Peyer's patch (tissue), 4 donors: ENCODE measurements around the gene ARMH2.

Source experiments
- POLR2A ChIP-seq, 2 donors: fragments of 450-650 bp; IDR thresholded peaks; one replicate each; pipeline ENCODE4 v1.5.1; 2017; ENCODE audit warnings: antibody characterized with exemption in 2 of 2, mild to moderate bottlenecking in 2 of 2, moderate library complexity in 2 of 2
- TF ChIP-seq, protein P1 (sequence below), 6 experiments: fragments of 450-650 bp in 4 of 6; fragments of 200-600 bp in 2 of 6; sonication (generic) in 1 of 6; IDR thresholded peaks; one replicate each; pipeline ENCODE4 v1.5.1; 2017 to 2019; ENCODE audit warnings: antibody characterized with exemption in 6 of 6, mild to moderate bottlenecking in 3 of 6, moderate library complexity in 1 of 6

DNA sequence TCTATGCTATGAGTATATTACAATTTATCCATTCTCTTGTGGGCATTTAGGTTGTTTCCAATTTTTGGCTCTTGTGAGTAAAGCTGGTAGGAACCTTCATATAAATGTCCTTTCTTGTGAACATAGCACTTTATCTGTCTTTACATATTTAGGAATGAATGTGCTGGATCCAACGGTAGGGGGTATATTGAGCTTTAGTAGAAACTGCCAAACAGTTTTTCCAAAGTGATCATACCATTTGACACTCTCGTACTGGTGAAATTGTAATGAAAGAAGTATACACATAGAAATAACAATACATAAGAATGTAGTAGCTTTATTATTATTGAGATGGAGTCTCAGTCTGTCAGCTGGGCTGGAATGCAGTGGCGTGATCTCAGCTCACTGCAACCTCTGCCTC lies 30.9 kb upstream of the ARMH2 start:
- TF ChIP-seq, protein P1, sequence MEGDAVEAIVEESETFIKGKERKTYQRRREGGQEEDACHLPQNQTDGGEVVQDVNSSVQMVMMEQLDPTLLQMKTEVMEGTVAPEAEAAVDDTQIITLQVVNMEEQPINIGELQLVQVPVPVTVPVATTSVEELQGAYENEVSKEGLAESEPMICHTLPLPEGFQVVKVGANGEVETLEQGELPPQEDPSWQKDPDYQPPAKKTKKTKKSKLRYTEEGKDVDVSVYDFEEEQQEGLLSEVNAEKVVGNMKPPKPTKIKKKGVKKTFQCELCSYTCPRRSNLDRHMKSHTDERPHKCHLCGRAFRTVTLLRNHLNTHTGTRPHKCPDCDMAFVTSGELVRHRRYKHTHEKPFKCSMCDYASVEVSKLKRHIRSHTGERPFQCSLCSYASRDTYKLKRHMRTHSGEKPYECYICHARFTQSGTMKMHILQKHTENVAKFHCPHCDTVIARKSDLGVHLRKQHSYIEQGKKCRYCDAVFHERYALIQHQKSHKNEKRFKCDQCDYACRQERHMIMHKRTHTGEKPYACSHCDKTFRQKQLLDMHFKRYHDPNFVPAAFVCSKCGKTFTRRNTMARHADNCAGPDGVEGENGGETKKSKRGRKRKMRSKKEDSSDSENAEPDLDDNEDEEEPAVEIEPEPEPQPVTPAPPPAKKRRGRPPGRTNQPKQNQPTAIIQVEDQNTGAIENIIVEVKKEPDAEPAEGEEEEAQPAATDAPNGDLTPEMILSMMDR (IDR thresholded peaks at IDR 0.05): no peak
- TF ChIP-seq POLR2A (IDR thresholded peaks at IDR 0.05): no peak
